ENCODE measurements around the gene ROM1. TPM values are rescaled to one million over a fixed set of nuclear protein-coding genes. Genes with fewer than 3 reads are reported as not detected.

Gene ROM1
- total and polyA plus RNA-seq, 2 donors from 2014 or later: 7.9 to 11.1 TPM

GRCh38 chr11:62601372-62602140, 11.5 kb upstream of the ROM1 start, which contains the start of gene MTA2:
MTA2 (minus strand) TSS chr11:62601865; CDS start chr11:62601450, 415 bp downstream.
- intact Hi-C loops (cut with DNase I): no loop called here
- Histone ChIP-seq H3K27me3 (ENCODE audit: control insufficient read depth, insufficient read depth, low read length) (no peaks in the 10 kb centered on the region), H3K9ac (ENCODE audit: low read length in 3 of 3) (peak within 1 kb of the TSS; percentile 74 to 79 (median 74)), H3K27ac (ENCODE audit: low read depth in 2 of 2, low read length in 2 of 2) (peak within 1 kb of the TSS; percentile 91 to 93), H3K4me3 (ENCODE audit: low read length in 3 of 3) (peak within 1 kb of the TSS; percentile 64 to 77 (median 70)), H3K9me3 (ENCODE audit: control insufficient read depth in 2 of 3, insufficient read depth in 1 of 3, low read length in 3 of 3) (no peaks in the 10 kb centered on the region), H3K4me1 (ENCODE audit: control insufficient read depth in 2 of 3, insufficient read depth in 2 of 3, low read depth in 1 of 3, low read length in 3 of 3) (peaks cover 5 to 18% (median 17%) of the 10 kb centered on the region in 3 donors), H3K36me3 (ENCODE audit: control insufficient read depth in 2 of 3, insufficient read depth in 3 of 3, low read length in 3 of 3) (peaks cover 6 to 29% (median 21%) of the 10 kb centered on the region in 3 donors)
- TF ChIP-seq CTCF (IDR thresholded peaks at IDR 0.05; ENCODE audit: borderline replicate concordance, extremely low read depth, insufficient read depth): no peak
- peak; percentile 90 for FAIRE-seq
- DNase-seq: peak; percentile 99 to 100 (median 100)

- FAIRE-seq: no peak
- H3K9me3 ChIP-seq (ENCODE audit: control insufficient read depth in 2 of 3, insufficient read depth in 1 of 3, low read length in 3 of 3): no peaks in the 10 kb centered on the region
- peaks cover 6 to 23% (median 17%) of the 10 kb centered on the region in 3 donors for H3K36me3 ChIP-seq (ENCODE audit: control insufficient read depth in 2 of 3, insufficient read depth in 3 of 3, low read length in 3 of 3)
- intact Hi-C loops (cut with DNase I): no loop called here
- H3K4me1 ChIP-seq (ENCODE audit: control insufficient read depth in 2 of 3, insufficient read depth in 2 of 3, low read depth in 1 of 3, low read length in 3 of 3): peaks cover 5 to 18% (median 17%) of the 10 kb centered on the region in 3 donors
- peak; percentile 61 to 93 (median 87) for DNase-seq
- H3K4me3 ChIP-seq (ENCODE audit: low read length in 3 of 3): peak overlapping the region; percentile 52 to 77 (median 61)
- peak overlapping the region in 2 of 3 donors; percentile 27 to 67 for H3K9ac ChIP-seq (ENCODE audit: low read length in 3 of 3)
- H3K27ac ChIP-seq (ENCODE audit: low read depth in 2 of 2, low read length in 2 of 2): peak overlapping the region; percentile 69 to 93
- H3K27me3 ChIP-seq (ENCODE audit: control insufficient read depth, insufficient read depth, low read length): no peaks in the 10 kb centered on the region
- TF ChIP-seq CTCF (IDR thresholded peaks at IDR 0.05; ENCODE audit: borderline replicate concordance, extremely low read depth, insufficient read depth): no peak
Observed at GRCh38 chr11:62602141-62603071, 10.7 kb upstream of the ROM1 start.

- peak in 1 of 5 donors; percentile 77 for DNase-seq
- FAIRE-seq: no peak
- Histone ChIP-seq H3K9me3 (ENCODE audit: control insufficient read depth in 2 of 3, insufficient read depth in 1 of 3, low read length in 3 of 3) (no peaks in the 10 kb centered on the region), H3K36me3 (ENCODE audit: control insufficient read depth in 2 of 3, insufficient read depth in 3 of 3, low read length in 3 of 3) (peaks cover under 1 to 17% (median 11%) of the 10 kb centered on the region in 3 donors), H3K4me1 (ENCODE audit: control insufficient read depth in 2 of 3, insufficient read depth in 2 of 3, low read depth in 1 of 3, low read length in 3 of 3) (peaks cover 5 to 18% (median 17%) of the 10 kb centered on the region in 3 donors), H3K27me3 (ENCODE audit: control insufficient read depth, insufficient read depth, low read length) (no peaks in the 10 kb centered on the region), H3K27ac (ENCODE audit: low read depth in 2 of 2, low read length in 2 of 2) (peak overlapping the region in 1 of 2 donors; percentile 20), H3K9ac (ENCODE audit: low read length in 3 of 3) (no peak overlapping the region), H3K4me3 (ENCODE audit: low read length in 3 of 3) (peak overlapping the region in 1 of 3 donors; percentile 77)
- intact Hi-C loops (cut with DNase I): no loop called here
- no peak for TF ChIP-seq CTCF (IDR thresholded peaks at IDR 0.05; ENCODE audit: borderline replicate concordance, extremely low read depth, insufficient read depth)
Observed at GRCh38 chr11:62603072-62603408, 10.0 kb upstream of the ROM1 start.

All from kidney (tissue), 14 donors.